Measurements from ENCODE around the gene CYFIP2. TPM values are rescaled to one million over a fixed set of nuclear protein-coding genes. Genes with fewer than 3 reads are reported as not detected.
"Not testable (repeated sequence)": the region's sequence is repeated elsewhere in the genome, so short reads cannot be mapped to it uniquely, and the experiment has no call there.

Gene CYFIP2
- total RNA-seq, 1 donor from 2014 or later = 96.8 TPM

GRCh38 chr5:157400741-157401495, 135.0 kb downstream of the CYFIP2 start:
- Histone ChIP-seq H3K4me2 (ENCODE audit: low read length) (no peak overlapping the region), H3K27me3 (ENCODE audit: insufficient read depth, low read length) (no peaks in the 10 kb centered on the region), H3K79me2 (ENCODE audit: insufficient read depth, low read length) (no peaks in the 10 kb centered on the region), H3K36me3 (ENCODE audit: insufficient read depth, low read length) (no peaks in the 10 kb centered on the region), H4K20me1 (ENCODE audit: insufficient read depth, low read length) (no peaks in the 10 kb centered on the region), H3K27ac (ENCODE audit: low read depth, low read length) (no peak overlapping the region), H2AFZ (ENCODE audit: low read depth, low read length) (no peak overlapping the region), H3K4me1 (ENCODE audit: insufficient read depth, low read length) (no peaks in the 10 kb centered on the region), H3K9me3 (ENCODE audit: insufficient read depth, low read depth, low read length) (no peaks in the 10 kb centered on the region), H3K9ac (ENCODE audit: low read length) (no peak overlapping the region), H3K4me3 (ENCODE audit: insufficient read depth, low read depth, low read length) (no peak overlapping the region)
- FAIRE-seq (no peak), DNase-seq (ENCODE audit: low read depth) (peak; percentile 12)
- Mint-ChIP-seq H3K36me3 (ENCODE audit: low read depth, unreplicated experiment) (peaks cover 3% of the 10 kb centered on the region), H3K27me3 (ENCODE audit: low read depth, unreplicated experiment) (no peaks in the 10 kb centered on the region), H3K4me1 (ENCODE audit: low read depth, unreplicated experiment) (peaks cover 9% of the 10 kb centered on the region), H3K27ac (ENCODE audit: unreplicated experiment) (no peak overlapping the region), H3K4me3 (ENCODE audit: unreplicated experiment) (no peak overlapping the region), H3K9me3 (ENCODE audit: unreplicated experiment) (peaks cover 12% of the 10 kb centered on the region)
- TF ChIP-seq, protein P1, sequence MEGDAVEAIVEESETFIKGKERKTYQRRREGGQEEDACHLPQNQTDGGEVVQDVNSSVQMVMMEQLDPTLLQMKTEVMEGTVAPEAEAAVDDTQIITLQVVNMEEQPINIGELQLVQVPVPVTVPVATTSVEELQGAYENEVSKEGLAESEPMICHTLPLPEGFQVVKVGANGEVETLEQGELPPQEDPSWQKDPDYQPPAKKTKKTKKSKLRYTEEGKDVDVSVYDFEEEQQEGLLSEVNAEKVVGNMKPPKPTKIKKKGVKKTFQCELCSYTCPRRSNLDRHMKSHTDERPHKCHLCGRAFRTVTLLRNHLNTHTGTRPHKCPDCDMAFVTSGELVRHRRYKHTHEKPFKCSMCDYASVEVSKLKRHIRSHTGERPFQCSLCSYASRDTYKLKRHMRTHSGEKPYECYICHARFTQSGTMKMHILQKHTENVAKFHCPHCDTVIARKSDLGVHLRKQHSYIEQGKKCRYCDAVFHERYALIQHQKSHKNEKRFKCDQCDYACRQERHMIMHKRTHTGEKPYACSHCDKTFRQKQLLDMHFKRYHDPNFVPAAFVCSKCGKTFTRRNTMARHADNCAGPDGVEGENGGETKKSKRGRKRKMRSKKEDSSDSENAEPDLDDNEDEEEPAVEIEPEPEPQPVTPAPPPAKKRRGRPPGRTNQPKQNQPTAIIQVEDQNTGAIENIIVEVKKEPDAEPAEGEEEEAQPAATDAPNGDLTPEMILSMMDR (IDR thresholded peaks at IDR 0.05; ENCODE audit: insufficient read depth, low read depth, low read length) = no peak
- no peak for TF ChIP-seq EZH2 (IDR thresholded peaks at IDR 0.05; ENCODE audit: insufficient read depth, low read length)

GRCh38 chr5:157415838-157416237, 149.9 kb downstream of the CYFIP2 start:
- no peak for DNase-seq (ENCODE audit: low read depth)
- Histone ChIP-seq H3K79me2 (ENCODE audit: insufficient read depth, low read length) (no peaks in the 10 kb centered on the region), H3K9me3 (ENCODE audit: insufficient read depth, low read depth, low read length) (no peaks in the 10 kb centered on the region), H4K20me1 (ENCODE audit: insufficient read depth, low read length) (no peaks in the 10 kb centered on the region), H3K9ac (ENCODE audit: low read length) (no peak overlapping the region), H3K4me1 (ENCODE audit: insufficient read depth, low read length) (no peaks in the 10 kb centered on the region), H3K4me2 (ENCODE audit: low read length) (no peak overlapping the region), H3K27me3 (ENCODE audit: insufficient read depth, low read length) (no peaks in the 10 kb centered on the region), H3K36me3 (ENCODE audit: insufficient read depth, low read length) (no peaks in the 10 kb centered on the region), H3K4me3 (ENCODE audit: insufficient read depth, low read depth, low read length) (no peak overlapping the region), H3K27ac (ENCODE audit: low read depth, low read length) (no peak overlapping the region), H2AFZ (ENCODE audit: low read depth, low read length) (no peak overlapping the region)
- H3K27me3 Mint-ChIP-seq (ENCODE audit: low read depth, unreplicated experiment) = no peaks in the 10 kb centered on the region
- no peak overlapping the region for H3K4me3 Mint-ChIP-seq (ENCODE audit: unreplicated experiment)
- FAIRE-seq = no peak
- peaks cover 9% of the 10 kb centered on the region for H3K36me3 Mint-ChIP-seq (ENCODE audit: low read depth, unreplicated experiment)
- no peak overlapping the region for H3K27ac Mint-ChIP-seq (ENCODE audit: unreplicated experiment)
- no peak for TF ChIP-seq EZH2 (IDR thresholded peaks at IDR 0.05; ENCODE audit: insufficient read depth, low read length)
- TF ChIP-seq, protein P1 (IDR thresholded peaks at IDR 0.05; ENCODE audit: insufficient read depth, low read depth, low read length) = no peak
- H3K4me1 Mint-ChIP-seq (ENCODE audit: low read depth, unreplicated experiment) = no peaks in the 10 kb centered on the region
- H3K9me3 Mint-ChIP-seq (ENCODE audit: unreplicated experiment) = peaks cover 16% of the 10 kb centered on the region

GRCh38 chr5:157419521-157419920, 153.6 kb downstream of the CYFIP2 start:
- not testable (repeated sequence) for H3K4me3 Mint-ChIP-seq (ENCODE audit: unreplicated experiment); DNase-seq (ENCODE audit: low read depth); H3K79me2 ChIP-seq (ENCODE audit: insufficient read depth, low read length); H3K27ac Mint-ChIP-seq (ENCODE audit: unreplicated experiment); H3K27me3 ChIP-seq (ENCODE audit: insufficient read depth, low read length); H3K9me3 Mint-ChIP-seq (ENCODE audit: unreplicated experiment); H3K4me2 ChIP-seq (ENCODE audit: low read length); H3K4me1 Mint-ChIP-seq (ENCODE audit: low read depth, unreplicated experiment); H3K27me3 Mint-ChIP-seq (ENCODE audit: low read depth, unreplicated experiment); H3K9ac ChIP-seq (ENCODE audit: low read length); H4K20me1 ChIP-seq (ENCODE audit: insufficient read depth, low read length); H3K4me3 ChIP-seq (ENCODE audit: insufficient read depth, low read depth, low read length); FAIRE-seq; H3K36me3 ChIP-seq (ENCODE audit: insufficient read depth, low read length); H2AFZ ChIP-seq (ENCODE audit: low read depth, low read length); H3K4me1 ChIP-seq (ENCODE audit: insufficient read depth, low read length); H3K9me3 ChIP-seq (ENCODE audit: insufficient read depth, low read depth, low read length); H3K27ac ChIP-seq (ENCODE audit: low read depth, low read length)
- peaks cover 11% of the 10 kb centered on the region for H3K36me3 Mint-ChIP-seq (ENCODE audit: low read depth, unreplicated experiment)

GRCh38 chr5:157429920-157430319, 164.0 kb downstream of the CYFIP2 start:
- not testable (repeated sequence) for DNase-seq (ENCODE audit: low read depth); H3K36me3 ChIP-seq (ENCODE audit: insufficient read depth, low read length); H3K4me3 Mint-ChIP-seq (ENCODE audit: unreplicated experiment); H3K79me2 ChIP-seq (ENCODE audit: insufficient read depth, low read length); FAIRE-seq; H3K4me1 Mint-ChIP-seq (ENCODE audit: low read depth, unreplicated experiment); H3K9me3 ChIP-seq (ENCODE audit: insufficient read depth, low read depth, low read length); H3K4me2 ChIP-seq (ENCODE audit: low read length); H3K4me3 ChIP-seq (ENCODE audit: insufficient read depth, low read depth, low read length); H3K27me3 ChIP-seq (ENCODE audit: insufficient read depth, low read length); H3K4me1 ChIP-seq (ENCODE audit: insufficient read depth, low read length); H2AFZ ChIP-seq (ENCODE audit: low read depth, low read length); H3K36me3 Mint-ChIP-seq (ENCODE audit: low read depth, unreplicated experiment); H3K27ac Mint-ChIP-seq (ENCODE audit: unreplicated experiment); H4K20me1 ChIP-seq (ENCODE audit: insufficient read depth, low read length); H3K27me3 Mint-ChIP-seq (ENCODE audit: low read depth, unreplicated experiment); H3K27ac ChIP-seq (ENCODE audit: low read depth, low read length); H3K9ac ChIP-seq (ENCODE audit: low read length)
- peaks cover 26% of the 10 kb centered on the region for H3K9me3 Mint-ChIP-seq (ENCODE audit: unreplicated experiment)
